Measurements from ENCODE around the gene ZBTB16.

Gene ZBTB16

DNA sequence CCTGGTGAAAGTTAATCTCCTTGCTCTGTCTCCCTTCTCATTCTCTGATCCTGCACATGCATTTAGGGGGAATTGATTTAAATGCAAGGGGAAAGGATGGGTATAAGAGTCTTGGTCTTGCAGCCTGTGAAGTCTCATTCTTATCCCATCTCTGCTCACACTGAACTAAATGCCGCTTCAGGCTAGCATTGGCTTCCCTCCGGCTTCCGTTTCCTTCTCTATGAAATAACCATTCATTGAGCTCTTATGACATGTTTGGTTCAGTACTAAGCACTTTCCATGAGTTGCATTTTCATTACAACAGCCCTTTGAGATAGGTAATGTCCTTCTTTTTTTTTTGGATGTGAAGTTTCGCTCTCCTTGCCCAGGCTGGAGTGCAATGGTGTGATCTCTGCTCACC, 5.6 kb downstream of the ZBTB16 start:
- peak overlapping the region; percentile 16 for H3K4me3 ChIP-seq (ENCODE audit: low read depth, low read length)
- no peak for DNase-seq (ENCODE audit: low read depth)
- TF ChIP-seq, protein P1, sequence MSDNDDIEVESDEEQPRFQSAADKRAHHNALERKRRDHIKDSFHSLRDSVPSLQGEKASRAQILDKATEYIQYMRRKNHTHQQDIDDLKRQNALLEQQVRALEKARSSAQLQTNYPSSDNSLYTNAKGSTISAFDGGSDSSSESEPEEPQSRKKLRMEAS (IDR thresholded peaks at IDR 0.05; ENCODE audit: low read depth, low read length), result no peak
- TF ChIP-seq, protein P2, sequence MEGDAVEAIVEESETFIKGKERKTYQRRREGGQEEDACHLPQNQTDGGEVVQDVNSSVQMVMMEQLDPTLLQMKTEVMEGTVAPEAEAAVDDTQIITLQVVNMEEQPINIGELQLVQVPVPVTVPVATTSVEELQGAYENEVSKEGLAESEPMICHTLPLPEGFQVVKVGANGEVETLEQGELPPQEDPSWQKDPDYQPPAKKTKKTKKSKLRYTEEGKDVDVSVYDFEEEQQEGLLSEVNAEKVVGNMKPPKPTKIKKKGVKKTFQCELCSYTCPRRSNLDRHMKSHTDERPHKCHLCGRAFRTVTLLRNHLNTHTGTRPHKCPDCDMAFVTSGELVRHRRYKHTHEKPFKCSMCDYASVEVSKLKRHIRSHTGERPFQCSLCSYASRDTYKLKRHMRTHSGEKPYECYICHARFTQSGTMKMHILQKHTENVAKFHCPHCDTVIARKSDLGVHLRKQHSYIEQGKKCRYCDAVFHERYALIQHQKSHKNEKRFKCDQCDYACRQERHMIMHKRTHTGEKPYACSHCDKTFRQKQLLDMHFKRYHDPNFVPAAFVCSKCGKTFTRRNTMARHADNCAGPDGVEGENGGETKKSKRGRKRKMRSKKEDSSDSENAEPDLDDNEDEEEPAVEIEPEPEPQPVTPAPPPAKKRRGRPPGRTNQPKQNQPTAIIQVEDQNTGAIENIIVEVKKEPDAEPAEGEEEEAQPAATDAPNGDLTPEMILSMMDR (IDR thresholded peaks at IDR 0.05; ENCODE audit: low read depth, low read length), result no peak
- TF ChIP-seq POLR2A (IDR thresholded peaks at IDR 0.05; ENCODE audit: extremely low read depth, insufficient read length), result no peak
- no peak for TF ChIP-seq MYC (IDR thresholded peaks at IDR 0.05; ENCODE audit: low read depth, low read length)

DNA sequence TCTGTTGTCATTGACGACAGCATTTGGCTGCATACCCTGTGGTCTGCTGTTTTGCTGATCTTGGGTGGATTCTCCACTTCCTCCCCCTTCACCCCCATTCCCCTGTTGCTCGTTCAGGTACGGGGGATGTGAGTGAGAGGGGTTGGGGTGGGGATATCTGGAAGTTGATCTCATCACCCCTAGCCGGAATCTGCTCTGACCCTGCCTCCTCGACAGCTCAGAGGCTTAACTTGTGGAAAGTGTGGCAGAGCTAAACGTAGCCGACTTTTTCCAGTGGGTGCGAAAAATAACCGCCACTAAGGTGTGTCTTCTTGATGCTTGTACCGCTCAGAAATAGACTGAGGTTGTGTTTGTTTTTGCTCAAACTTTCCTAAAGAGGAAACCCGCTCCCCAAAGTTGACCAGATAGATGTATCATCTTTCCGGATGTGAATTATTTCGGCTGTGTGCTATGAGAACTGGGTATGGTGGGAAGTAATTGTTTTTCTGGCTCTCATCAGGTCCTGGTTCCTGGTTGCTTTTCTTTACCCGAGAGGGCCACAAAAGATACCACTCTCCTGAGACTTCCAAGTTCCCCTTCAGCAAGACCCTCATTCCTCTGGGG, 6.6 kb downstream of the ZBTB16 start:
- TF ChIP-seq, protein P1 (IDR thresholded peaks at IDR 0.05; ENCODE audit: low read depth, low read length), result no peak
- TF ChIP-seq MYC (IDR thresholded peaks at IDR 0.05; ENCODE audit: low read depth, low read length) (no peak), POLR2A (IDR thresholded peaks at IDR 0.05; ENCODE audit: extremely low read depth, insufficient read length) (no peak)
- TF ChIP-seq, protein P2 (IDR thresholded peaks at IDR 0.05; ENCODE audit: low read depth, low read length), result no peak
- DNase-seq (ENCODE audit: low read depth), result no peak
- no peak overlapping the region for H3K4me3 ChIP-seq (ENCODE audit: low read depth, low read length)

DNA sequence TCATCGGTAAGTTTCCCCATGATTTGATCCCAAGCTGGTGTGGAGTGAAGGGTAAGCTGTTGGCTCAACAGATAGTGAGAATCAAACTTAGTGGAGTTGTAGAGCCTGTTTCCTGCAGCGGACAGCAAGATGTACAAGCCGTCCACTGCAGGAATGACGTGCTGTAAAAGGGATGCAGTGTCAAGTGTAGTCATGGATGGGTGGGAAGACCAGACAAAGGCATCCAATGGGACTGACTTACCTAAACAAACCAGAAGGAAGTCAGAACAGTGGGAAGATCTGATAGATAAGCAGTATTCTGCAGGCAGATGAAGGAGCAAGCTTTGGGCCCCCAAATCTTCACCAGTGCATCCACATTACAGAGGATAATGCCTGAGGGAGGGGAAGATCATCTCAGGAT, 8.8 kb downstream of the ZBTB16 start:
- no peak for DNase-seq (ENCODE audit: low read depth)
- no peak overlapping the region for H3K4me3 ChIP-seq (ENCODE audit: low read depth, low read length)
- TF ChIP-seq, protein P2 (IDR thresholded peaks at IDR 0.05; ENCODE audit: low read depth, low read length), result no peak

DNA sequence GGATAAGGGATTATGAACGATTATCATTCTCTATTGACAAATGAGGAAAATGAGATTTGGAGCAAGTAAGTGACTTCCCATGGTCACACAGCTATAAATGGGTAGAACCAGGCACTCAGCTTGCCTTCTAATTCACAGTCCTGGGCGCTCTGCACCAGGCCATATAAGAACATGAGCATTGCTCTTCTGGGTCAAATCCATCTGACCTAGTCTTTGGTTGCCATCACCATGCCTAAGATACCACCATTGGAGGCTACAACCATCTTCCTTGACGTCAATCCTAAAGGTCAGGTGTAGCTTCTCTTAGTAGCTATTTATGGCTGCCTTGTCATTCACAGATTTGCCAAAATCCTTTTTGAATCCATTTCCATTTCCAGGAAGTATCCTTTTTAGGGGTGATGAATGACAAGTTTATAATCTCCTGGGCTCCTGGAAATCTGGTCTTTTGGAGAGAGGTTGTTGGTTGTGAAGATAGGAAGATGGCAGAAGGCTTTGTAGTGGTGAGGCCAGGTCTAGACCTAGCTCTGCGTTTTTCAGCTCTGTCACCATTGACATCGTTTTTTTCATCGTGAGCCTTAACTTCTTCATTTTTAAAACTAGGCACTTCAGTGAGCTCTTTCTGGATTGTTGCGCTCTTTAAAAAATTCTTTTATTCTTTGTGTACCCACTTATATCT, 11.1 kb downstream of the ZBTB16 start:
- TF ChIP-seq MYC (IDR thresholded peaks at IDR 0.05; ENCODE audit: low read depth, low read length), result no peak
- TF ChIP-seq, protein P2 (IDR thresholded peaks at IDR 0.05; ENCODE audit: low read depth, low read length), result no peak
- TF ChIP-seq POLR2A (IDR thresholded peaks at IDR 0.05; ENCODE audit: extremely low read depth, insufficient read length), result no peak
- TF ChIP-seq, protein P1 (IDR thresholded peaks at IDR 0.05; ENCODE audit: low read depth, low read length), result no peak
- no peak for DNase-seq (ENCODE audit: low read depth)
- H3K4me3 ChIP-seq (ENCODE audit: low read depth, low read length), result no peak overlapping the region

DNA sequence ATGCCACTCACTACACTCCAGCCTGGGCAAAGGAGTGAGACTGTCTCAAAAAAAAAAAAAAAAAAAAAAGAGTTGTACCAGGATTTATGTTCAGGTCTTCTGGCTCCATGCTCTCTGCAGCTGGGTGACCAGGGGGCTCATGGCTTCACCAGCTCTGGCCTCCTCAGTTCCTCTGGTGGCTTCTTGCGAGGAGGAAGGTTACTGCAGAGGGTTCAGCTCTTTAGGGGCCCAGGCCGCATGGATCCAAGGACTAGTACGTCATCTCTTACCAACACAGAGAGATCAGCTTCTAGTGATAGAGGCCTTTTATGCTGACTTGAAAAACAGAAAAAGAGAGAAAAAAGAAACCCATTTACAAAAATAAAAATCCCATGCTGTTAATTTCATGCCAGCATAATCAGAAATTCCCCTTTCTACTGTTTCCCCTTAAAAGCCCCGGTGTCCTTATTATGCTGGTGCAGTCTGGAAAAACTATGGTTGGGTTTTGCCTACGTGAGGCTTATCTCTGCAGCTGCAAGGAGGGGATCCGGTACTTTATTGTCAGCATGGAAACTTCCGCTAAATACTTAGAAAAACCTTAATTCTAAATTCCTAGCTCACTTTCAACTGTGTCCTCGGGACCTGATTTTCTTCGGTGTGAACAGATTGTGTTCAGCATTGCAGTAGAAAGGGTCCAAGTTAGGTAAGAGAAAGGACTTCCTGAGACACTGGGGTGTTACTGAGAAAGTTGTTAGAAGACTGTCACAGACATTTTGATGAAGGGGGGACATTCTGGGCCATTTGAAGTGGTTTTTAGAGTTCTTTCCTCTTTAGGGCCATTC, 13.7 kb downstream of the ZBTB16 start:
- no peak for TF ChIP-seq POLR2A (IDR thresholded peaks at IDR 0.05; ENCODE audit: extremely low read depth, insufficient read length)
- H3K4me3 ChIP-seq (ENCODE audit: low read depth, low read length), result no peak overlapping the region
- no peak for DNase-seq (ENCODE audit: low read depth)

DNA sequence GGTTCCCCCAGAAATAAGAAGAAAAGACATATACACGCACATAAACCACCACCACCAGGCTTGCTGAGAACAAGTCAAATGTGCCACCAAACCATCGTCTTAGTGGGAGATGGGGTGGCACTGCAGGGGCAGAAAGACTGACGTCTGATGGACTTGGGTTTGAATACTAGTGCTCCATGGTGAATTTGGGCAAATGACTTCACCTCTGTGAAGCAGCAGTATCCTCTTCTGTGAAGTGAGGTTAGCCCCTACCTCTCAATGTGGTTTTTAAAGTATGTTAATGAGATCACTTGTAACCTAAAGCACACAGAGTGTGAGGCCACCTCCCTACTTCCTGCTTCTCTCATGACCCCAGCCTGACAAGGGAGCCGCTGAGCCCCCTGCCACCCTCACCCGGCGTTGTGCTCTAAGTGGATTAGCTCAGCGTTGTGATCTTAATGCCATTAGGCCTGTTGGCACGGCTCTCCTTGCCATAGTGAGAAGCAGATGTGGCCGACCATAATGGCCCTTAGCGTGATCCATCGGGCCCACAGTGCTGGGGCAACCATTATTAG, 14.4 kb downstream of the ZBTB16 start:
- no peak overlapping the region for H3K4me3 ChIP-seq (ENCODE audit: low read depth, low read length)
- TF ChIP-seq POLR2A (IDR thresholded peaks at IDR 0.05; ENCODE audit: extremely low read depth, insufficient read length), result no peak
- no peak for TF ChIP-seq MYC (IDR thresholded peaks at IDR 0.05; ENCODE audit: low read depth, low read length)
- TF ChIP-seq, protein P1 (IDR thresholded peaks at IDR 0.05; ENCODE audit: low read depth, low read length), result no peak
- TF ChIP-seq, protein P2 (IDR thresholded peaks at IDR 0.05; ENCODE audit: low read depth, low read length), result no peak
- DNase-seq (ENCODE audit: low read depth), result peak; percentile 64

All from NB4 (cell line).